Middle frontal gyrus (tissue), 1 donor: Measurements from ENCODE around the gene EEF2KMT.
A peak's percentile ranks its signal among the peaks of the same experiment; 100 is the strongest.
"Not testable (repeated sequence)": the region's sequence is repeated elsewhere in the genome, so short reads cannot be mapped to it uniquely, and the experiment has no call there.

Experiments
- DNase-seq: peaks from one replicate; pipeline ENCODE4 v3.0.0-alpha.2; 2015; ENCODE audit warnings: low spot score; ENCODE audit errors: extremely low spot score

The EEF2KMT gene, protein sequence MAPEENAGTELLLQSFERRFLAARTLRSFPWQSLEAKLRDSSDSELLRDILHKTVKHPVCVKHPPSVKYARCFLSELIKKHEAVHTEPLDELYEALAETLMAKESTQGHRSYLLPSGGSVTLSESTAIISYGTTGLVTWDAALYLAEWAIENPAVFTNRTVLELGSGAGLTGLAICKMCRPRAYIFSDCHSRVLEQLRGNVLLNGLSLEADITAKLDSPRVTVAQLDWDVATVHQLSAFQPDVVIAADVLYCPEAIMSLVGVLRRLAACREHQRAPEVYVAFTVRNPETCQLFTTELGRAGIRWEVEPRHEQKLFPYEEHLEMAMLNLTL

GRCh38 chr16:5097470-5098220 is at the start of gene EEF2KMT:
Gene EEF2KMT (minus strand): TSS chr16:5097795. CDS start chr16:5097739, 56 bp downstream.
- DNase-seq = peak; percentile 93

- not testable (repeated sequence) for DNase-seq
Measured at GRCh38 chr16:5144621-5144956, 47.0 kb upstream of the EEF2KMT start.

DNA sequence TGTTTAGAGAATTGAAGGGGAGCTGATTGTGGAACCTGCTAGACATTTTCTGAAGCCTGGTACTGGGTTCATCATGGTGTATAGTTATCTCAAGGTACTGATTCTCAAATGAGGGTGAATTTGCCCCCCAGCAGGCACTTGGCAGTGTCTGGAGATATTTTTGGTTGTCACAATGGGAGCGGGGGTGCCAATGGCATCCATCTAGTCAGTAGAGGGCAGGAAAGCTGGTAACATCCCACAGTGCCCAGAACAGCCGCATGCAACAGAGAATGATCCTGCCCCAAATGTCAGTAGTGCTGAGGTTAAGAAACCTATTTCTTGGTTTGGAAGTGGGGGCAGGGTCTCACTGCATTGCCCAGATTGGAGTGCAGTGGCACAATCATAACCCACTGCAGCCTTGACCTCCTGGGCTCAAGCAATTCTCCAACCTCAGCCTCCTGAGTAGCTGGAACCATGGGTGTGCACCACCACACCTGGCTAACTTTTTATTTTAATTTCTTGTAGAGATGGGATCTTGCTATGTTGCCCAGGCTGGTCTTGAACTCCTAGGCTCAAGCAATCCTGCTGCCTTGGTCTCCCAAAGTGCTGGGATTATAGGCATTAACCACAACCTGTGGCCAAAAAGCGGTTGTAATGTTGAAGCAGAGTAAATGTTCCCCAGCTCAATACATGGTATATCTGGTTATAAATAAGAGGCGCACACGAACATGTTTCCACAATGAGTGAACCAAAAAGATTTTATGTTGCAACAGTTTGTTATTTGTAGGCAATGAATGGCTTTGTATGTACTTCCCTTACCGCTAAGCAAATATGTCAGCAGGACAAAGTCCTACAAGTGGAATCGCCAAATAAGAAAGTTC is 46.4 kb upstream of the EEF2KMT start:
- no peak for DNase-seq

GRCh38 chr16:5140151-5140550 is 42.6 kb upstream of the EEF2KMT start:
- not testable (repeated sequence) for DNase-seq

GRCh38 chr16:5134739-5135452 is 37.3 kb upstream of the EEF2KMT start:
- DNase-seq = not testable (repeated sequence)

DNA sequence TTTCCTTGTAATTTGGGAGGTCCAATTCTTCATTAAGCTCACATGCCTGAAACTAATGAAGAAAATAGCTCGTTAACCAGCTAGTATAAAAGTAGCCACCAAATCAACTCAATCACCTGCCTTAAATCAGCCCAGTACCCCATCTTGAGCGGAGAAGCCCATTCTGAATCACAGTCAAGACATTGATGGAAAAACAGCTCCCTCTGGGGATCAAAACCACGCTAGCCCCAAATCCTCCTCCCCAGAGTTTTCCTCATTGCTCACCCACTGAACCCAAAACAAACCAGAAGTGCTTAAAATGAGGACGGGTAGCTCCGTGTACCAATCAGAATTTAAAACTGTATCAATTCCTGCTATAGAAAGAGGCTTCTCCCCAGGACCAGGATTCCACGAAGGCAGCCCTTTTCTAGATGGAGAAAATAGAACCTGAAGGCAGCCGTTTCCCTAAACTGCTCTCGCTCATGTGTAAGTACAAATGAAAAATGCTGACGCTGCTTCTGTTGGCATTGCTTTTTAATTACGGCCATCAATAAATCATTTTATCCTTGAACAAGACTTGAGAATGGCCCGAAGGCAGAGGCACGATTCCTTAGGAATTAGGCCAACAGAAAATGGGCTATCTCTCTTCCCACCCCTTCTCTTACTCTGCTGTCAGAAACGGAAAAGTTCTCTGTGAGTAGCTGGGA is 35.5 kb upstream of the EEF2KMT start:
- not testable (repeated sequence) for DNase-seq

DNA sequence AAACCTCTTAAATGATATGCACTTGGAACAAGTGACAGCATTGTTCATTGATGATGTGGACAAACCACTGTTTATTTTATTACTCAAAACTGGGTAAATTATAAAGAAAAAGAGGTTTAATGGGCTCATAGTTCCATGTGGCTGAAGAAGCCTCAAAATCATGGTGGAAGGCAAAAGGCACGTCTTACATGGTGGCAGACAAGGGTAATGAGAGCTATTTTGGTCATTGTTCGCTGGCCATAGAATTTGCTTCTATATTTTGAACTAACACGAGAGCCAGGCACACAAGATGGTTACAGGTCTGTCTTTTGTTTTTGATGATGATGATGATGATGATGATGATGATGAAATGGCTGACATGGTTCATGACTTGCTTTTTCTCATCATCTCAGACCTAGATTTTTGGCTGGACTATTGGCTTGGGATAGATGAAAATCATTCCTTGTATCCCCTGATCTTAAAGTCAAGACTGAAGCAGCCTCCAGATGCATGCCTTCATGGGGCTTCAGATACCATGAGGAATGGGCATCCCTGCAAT is 33.9 kb upstream of the EEF2KMT start:
- DNase-seq = not testable (repeated sequence)

DNA sequence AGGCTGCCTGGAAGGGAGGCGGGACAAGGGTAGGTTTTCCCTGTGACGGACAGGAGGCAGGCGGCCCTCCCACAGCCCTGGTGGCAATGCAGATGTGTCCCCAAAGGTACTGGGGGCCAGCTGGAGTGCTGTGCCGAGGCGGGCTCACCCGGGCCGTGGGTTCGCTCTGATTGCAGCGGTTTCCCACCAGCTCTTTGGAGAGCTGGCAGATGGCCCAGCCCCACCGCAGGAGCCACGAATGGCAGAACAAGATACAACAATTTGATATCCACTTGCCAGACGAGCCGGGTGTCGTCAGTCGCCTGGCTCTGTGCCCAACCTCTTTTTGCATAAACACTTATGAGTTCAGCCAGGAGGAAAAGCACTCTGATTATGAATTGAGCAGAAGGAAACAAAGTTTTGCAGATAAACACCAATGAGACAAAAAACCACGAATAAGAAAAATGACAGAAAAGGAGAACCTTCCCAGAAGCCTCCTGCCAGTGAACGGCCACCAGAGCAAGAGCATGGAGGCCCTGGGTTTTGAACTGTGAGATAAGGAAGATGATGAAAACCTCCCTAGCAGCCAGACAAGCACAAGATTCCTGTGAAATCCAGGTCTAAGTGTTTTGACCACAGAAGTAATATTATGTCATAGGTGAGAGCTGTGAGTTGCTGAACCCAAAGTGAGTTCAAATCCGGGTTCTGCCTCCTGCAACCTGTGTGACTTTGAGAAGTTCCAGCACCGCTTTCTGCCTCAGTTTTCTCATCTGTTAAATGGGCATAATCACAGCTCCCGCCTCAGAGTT is 19.9 kb upstream of the EEF2KMT start:
- DNase-seq = not testable (repeated sequence)

DNA sequence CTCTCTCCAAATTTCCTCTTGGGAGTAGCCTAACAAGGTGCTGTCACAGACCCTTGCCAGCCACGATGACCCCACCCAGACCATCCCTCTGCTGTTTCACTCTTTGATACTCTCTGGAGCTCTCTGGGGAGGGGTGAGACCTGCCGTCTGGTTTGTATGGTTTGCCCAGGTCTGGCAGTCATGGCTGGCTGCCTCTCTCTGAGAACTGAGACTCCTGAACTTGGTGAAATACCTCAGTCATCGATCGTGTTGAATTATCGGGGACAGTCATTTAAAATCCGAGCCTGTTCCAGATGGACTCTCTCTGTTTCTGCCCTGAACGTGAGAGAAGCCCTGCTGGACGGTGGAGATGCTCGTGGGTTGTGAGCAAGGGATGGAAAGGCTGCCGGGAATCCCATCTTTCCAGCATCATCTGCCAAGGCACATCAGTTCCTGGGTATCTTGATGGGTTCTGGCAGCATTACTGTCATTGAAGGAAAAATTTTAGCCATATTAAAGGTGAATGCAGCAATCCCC is 19.2 kb upstream of the EEF2KMT start:
- not testable (repeated sequence) for DNase-seq

DNA sequence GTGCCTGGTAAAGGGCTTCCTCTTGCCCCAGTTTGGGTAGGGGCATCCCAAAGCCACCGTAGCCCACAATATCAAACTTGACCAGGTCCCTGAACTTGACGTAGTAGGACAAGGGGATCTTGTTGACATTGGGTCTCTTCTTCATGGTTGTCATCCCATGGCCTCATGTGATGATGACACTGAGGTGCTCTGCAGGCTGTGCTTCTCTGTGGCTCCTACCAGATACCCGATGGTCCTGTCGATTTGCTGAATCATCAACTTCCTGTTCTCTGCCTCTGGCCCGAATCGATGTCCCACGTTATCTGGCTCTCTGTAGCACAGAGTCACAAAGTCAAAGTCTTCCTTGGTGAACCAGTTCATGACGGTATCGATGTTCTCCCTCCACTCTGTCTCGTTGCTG is 13.3 kb upstream of the EEF2KMT start:
- DNase-seq = not testable (repeated sequence)

- no peak for DNase-seq
Measured at GRCh38 chr16:5108505-5109158, 11.0 kb upstream of the EEF2KMT start.

GRCh38 chr16:5105039-5105438 is 7.4 kb upstream of the EEF2KMT start:
- not testable (repeated sequence) for DNase-seq

- DNase-seq = not testable (repeated sequence)
Measured at GRCh38 chr16:5103296-5104032, 5.9 kb upstream of the EEF2KMT start.

GRCh38 chr16:5099174-5099573 is 1.6 kb upstream of the EEF2KMT start:
- not testable (repeated sequence) for DNase-seq

- not testable (repeated sequence) for DNase-seq
Measured at GRCh38 chr16:5098221-5099159, 895 bp upstream of the EEF2KMT start.

- DNase-seq = not testable (repeated sequence)
Measured at GRCh38 chr16:5097061-5097469, 530 bp downstream of the EEF2KMT start.
